Measurements from ENCODE around the gene GOLT1A.

Gene GOLT1A

GRCh38 chr1:204219971-204220616 is 6.3 kb upstream of the GOLT1A start:
- TF ChIP-seq CTCF (IDR thresholded peaks at IDR 0.05; ENCODE audit: low read depth, low read length, missing control alignments) = no peak
- peaks cover 4% of the 10 kb centered on the region for H3K27me3 ChIP-seq (replicated peaks)
- no peaks in the 10 kb centered on the region for H3K36me3 ChIP-seq (replicated peaks)
- H3K4me3 ChIP-seq (ENCODE audit: low read depth, low read length) = no peak overlapping the region
- no peak overlapping the region for H3K27ac ChIP-seq
- in situ Hi-C loops (cut with HindIII; ENCODE audit: low pct_ligation_motif_present, low sequenced_read_pairs) = no loop called here
- no peak for DNase-seq

DNA sequence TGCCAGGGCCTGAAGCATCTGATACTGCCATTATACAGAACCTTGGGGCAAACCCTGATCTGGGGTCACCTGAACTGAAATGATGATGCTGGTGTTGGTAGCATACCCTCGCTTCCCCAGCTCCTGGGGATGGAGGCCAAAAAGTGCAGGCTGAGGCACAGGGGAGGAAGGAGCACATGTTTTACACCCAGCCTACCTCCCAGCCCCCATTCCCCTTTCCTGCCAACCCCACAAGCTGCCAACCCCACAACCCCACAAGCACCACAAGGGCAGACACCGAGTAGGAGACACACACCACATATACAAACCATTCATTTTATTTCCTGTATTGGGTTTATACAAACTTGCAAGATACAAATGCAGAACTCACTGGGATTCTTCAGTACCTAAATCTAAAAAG is 4.8 kb upstream of the GOLT1A start:
- DNase-seq = no peak
- Histone ChIP-seq H3K4me3 (ENCODE audit: low read depth, low read length) (no peak overlapping the region), H3K27ac (no peak overlapping the region), H3K36me3 (replicated peaks) (no peaks in the 10 kb centered on the region), H3K27me3 (replicated peaks) (peaks cover 6% of the 10 kb centered on the region)
- in situ Hi-C loops (cut with HindIII; ENCODE audit: low pct_ligation_motif_present, low sequenced_read_pairs) = no loop called here
- TF ChIP-seq CTCF (IDR thresholded peaks at IDR 0.05; ENCODE audit: low read depth, low read length, missing control alignments) = no peak

- DNase-seq = no peak
- no peaks in the 10 kb centered on the region for H3K36me3 ChIP-seq (replicated peaks)
- H3K27me3 ChIP-seq (replicated peaks) = peaks cover 6% of the 10 kb centered on the region
- H3K27ac ChIP-seq = no peak overlapping the region
- no peak for TF ChIP-seq CTCF (IDR thresholded peaks at IDR 0.05; ENCODE audit: low read depth, low read length, missing control alignments)
- no peak overlapping the region for H3K4me3 ChIP-seq (ENCODE audit: low read depth, low read length)
- in situ Hi-C loops (cut with HindIII; ENCODE audit: low pct_ligation_motif_present, low sequenced_read_pairs) = no loop called here
Observed at GRCh38 chr1:204217648-204218000, 3.8 kb upstream of the GOLT1A start.

DNA sequence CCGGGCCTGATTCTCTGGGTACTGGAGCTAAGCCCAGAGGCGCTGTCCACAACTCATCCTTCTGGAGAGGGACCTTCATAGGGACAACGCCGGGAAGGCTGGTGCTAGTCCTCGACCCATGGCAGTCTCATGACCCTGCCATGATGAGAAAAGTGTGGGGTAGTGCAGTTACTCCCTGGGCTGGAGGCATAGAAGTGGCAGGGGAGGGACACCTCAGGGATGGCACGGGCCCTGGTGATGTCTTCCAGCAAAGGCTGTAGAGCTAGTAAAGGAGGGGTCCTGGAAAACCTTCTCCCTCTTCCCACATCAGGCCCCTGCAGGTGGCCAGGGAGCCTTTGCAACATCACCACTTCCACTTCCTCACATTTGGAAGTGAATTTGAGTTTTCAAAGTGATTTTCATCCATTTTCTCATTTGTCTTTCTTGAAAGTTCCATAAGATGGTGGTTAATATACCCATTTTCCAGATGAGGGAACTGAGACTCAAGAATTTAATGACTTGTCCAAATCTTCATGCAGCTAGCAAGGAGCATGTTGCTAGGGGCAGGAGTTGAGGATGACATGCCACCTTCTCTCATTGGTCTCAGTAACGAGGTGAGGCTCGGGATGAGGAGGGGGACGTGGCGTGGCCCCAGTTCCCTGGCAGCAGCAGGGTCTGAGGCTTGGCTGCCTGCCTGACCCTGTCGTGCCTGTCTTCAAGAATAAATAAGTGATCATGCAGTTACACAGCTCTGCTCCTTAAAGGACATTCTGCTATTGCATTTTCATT is 3.3 kb upstream of the GOLT1A start:
- Histone ChIP-seq H3K27me3 (replicated peaks) (peaks cover 6% of the 10 kb centered on the region), H3K27ac (no peak overlapping the region), H3K36me3 (replicated peaks) (no peaks in the 10 kb centered on the region), H3K4me3 (ENCODE audit: low read depth, low read length) (no peak overlapping the region)
- DNase-seq = no peak
- TF ChIP-seq CTCF (IDR thresholded peaks at IDR 0.05; ENCODE audit: low read depth, low read length, missing control alignments) = no peak
- in situ Hi-C loops (cut with HindIII; ENCODE audit: low pct_ligation_motif_present, low sequenced_read_pairs) = no loop called here

DNA sequence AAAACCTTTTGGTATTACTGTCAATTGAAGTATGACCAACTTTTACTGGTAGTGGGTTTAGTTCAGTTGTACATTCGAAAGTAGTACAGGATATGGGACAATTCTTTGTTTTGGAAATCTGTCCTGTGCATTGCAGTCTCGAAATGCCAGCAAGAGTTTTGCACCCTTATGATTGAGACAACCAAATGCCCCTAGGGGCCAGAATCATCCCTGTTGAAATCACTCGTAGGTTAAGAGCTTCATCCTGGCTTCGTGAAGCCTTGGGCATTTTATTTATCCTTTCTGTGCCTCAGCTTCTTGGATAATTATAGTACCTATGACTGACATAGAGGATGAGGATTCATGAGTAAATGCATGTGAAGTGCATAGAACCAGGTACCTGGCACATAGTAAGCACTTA is 2.4 kb upstream of the GOLT1A start:
- Histone ChIP-seq H3K27me3 (replicated peaks) (peaks cover 6% of the 10 kb centered on the region), H3K36me3 (replicated peaks) (no peaks in the 10 kb centered on the region), H3K4me3 (ENCODE audit: low read depth, low read length) (no peak overlapping the region), H3K27ac (no peak overlapping the region)
- in situ Hi-C loops (cut with HindIII; ENCODE audit: low pct_ligation_motif_present, low sequenced_read_pairs) = no loop called here
- no peak for DNase-seq
- TF ChIP-seq CTCF (IDR thresholded peaks at IDR 0.05; ENCODE audit: low read depth, low read length, missing control alignments) = no peak
